PC-3 (cell line): ENCODE data around the gene SLC35F3.

Experiments used
- EZH2 ChIP-seq: fragments of 300-600 bp; sonication (generic); IDR thresholded peaks from one replicate; pipeline ENCODE4 v1.6.1; 2017; ENCODE audit warnings: antibody characterized with exemption, mild to moderate bottlenecking, low read length; ENCODE audit not compliant: unreplicated experiment
- EZH2phosphoT487 ChIP-seq: fragments of 300-600 bp; sonication (generic); IDR thresholded peaks from 2 replicates; pipeline ENCODE4 v1.6.1; 2018; ENCODE audit warnings: mild to moderate bottlenecking, antibody characterized with exemption, low read length, borderline replicate concordance
- TF ChIP-seq, protein P1 (sequence below): fragments of 300-600 bp; sonication (generic); conservative IDR thresholded peaks from 2 replicates; pipeline ENCODE4 v1.5.1; 2017; ENCODE audit warnings: antibody characterized with exemption, low read depth, mild to moderate bottlenecking, low read length

DNA sequence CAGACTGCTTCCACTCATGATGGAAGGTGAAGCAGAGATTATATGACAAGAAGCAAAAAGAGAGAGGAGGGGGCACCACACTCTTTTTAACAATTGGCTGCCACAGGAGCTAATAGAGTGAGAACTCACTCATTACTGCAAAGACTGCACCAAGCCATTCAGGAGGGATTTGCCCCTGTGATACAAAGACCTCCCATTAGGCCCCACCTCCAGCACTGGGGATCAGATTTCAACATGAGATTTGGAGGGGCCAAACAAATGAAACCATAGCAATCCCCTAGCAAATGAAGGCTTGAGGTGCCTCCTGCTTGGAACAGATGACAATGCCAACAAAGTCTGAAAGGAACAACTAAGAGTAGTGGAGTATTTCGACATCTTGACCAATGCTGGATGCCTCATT, 346.3 kb downstream of the SLC35F3 start:
- TF ChIP-seq, protein P1, sequence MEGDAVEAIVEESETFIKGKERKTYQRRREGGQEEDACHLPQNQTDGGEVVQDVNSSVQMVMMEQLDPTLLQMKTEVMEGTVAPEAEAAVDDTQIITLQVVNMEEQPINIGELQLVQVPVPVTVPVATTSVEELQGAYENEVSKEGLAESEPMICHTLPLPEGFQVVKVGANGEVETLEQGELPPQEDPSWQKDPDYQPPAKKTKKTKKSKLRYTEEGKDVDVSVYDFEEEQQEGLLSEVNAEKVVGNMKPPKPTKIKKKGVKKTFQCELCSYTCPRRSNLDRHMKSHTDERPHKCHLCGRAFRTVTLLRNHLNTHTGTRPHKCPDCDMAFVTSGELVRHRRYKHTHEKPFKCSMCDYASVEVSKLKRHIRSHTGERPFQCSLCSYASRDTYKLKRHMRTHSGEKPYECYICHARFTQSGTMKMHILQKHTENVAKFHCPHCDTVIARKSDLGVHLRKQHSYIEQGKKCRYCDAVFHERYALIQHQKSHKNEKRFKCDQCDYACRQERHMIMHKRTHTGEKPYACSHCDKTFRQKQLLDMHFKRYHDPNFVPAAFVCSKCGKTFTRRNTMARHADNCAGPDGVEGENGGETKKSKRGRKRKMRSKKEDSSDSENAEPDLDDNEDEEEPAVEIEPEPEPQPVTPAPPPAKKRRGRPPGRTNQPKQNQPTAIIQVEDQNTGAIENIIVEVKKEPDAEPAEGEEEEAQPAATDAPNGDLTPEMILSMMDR, result no peak
- TF ChIP-seq EZH2 (no peak), EZH2phosphoT487 (no peak)
